GM23338 (cell line): ENCODE data around the gene ABCC6. TPM values are rescaled to one million over a fixed set of nuclear protein-coding genes. Genes with fewer than 3 reads are reported as not detected.

ENCODE experiments used
- ATAC-seq: fragments of 200-7000 bp; cut with Tn5 transposase; 3 replicates; pipeline ENCODE4 v1.9.1; 2020
- DNase-seq: peaks from one replicate; pipeline ENCODE4 v3.0.0-alpha.2; 2015; ENCODE audit warnings: low spot score
- H2AFZ ChIP-seq: fragments of 200-600 bp; sonication (generic); 2 replicates; pipeline ENCODE4 v1.8.0; 2016; ENCODE audit warnings: antibody characterized with exemption, mild to moderate bottlenecking, moderate library complexity
- H3F3A ChIP-seq: fragments of 200-600 bp; sonication (generic); replicated peaks from 2 replicates; pipeline ENCODE4 v1.8.0; 2017; ENCODE audit warnings: antibody characterized with exemption, mixed run types, low read depth
- H3K27ac ChIP-seq: fragments of 200-600 bp; sonication (generic); 2 replicates; pipeline ENCODE4 v1.6.1; 2016; ENCODE audit warnings: low read depth
- H3K27me3 ChIP-seq: fragments of 200-600 bp; sonication (generic); 2 replicates; pipeline ENCODE4 v1.8.0; 2016; ENCODE audit warnings: mild to moderate bottlenecking, mixed run types, moderate library complexity; ENCODE audit not compliant: insufficient read depth
- H3K36me3 ChIP-seq: fragments of 200-600 bp; sonication (generic); 2 replicates; pipeline ENCODE4 v1.8.0; 2016; ENCODE audit warnings: mild to moderate bottlenecking; ENCODE audit not compliant: insufficient read depth
- H3K4me1 ChIP-seq: fragments of 200-600 bp; sonication (generic); 2 replicates; pipeline ENCODE4 v1.8.0; 2016; ENCODE audit warnings: mild to moderate bottlenecking, moderate library complexity; ENCODE audit not compliant: insufficient read depth
- H3K4me2 ChIP-seq: fragments of 200-600 bp; sonication (generic); 2 replicates; pipeline ENCODE4 v1.7.1; 2017; ENCODE audit warnings: mixed run types
- H3K4me3 ChIP-seq: fragments of 200-600 bp; sonication (generic); 2 replicates; pipeline ENCODE4 v1.6.1; 2016; ENCODE audit warnings: mixed run types
- H3K79me2 ChIP-seq: fragments of 200-600 bp; sonication (generic); replicated peaks from 2 replicates; pipeline ENCODE4 v1.8.0; 2017; ENCODE audit warnings: mild to moderate bottlenecking; ENCODE audit not compliant: insufficient read depth
- H3K9me2 ChIP-seq: fragments of 200-600 bp; sonication (generic); 2 replicates; pipeline ENCODE4 v1.8.0; 2017; ENCODE audit not compliant: insufficient read depth
- H4K20me1 ChIP-seq: fragments of 200-600 bp; sonication (generic); replicated peaks from 2 replicates; pipeline ENCODE4 v1.8.0; 2017; ENCODE audit warnings: mild to moderate bottlenecking; ENCODE audit not compliant: insufficient read depth
- H3K27ac Mint-ChIP-seq: 2 replicates; pipeline ENCODE4 v1.8.0; 2020; ENCODE audit warnings: inconsistent platforms, mild to moderate bottlenecking, moderate library complexity, mixed read lengths
- H3K27me3 Mint-ChIP-seq: 3 replicates; pipeline ENCODE4 v1.8.0; 2022; ENCODE audit warnings: low read depth, mild to moderate bottlenecking, moderate library complexity, mixed read lengths, inconsistent platforms; ENCODE audit not compliant: insufficient read depth, poor library complexity
- H3K36me3 Mint-ChIP-seq: 3 replicates; pipeline ENCODE4 v1.8.0; 2021; ENCODE audit warnings: low read depth, mild to moderate bottlenecking, inconsistent platforms, moderate library complexity, mixed read lengths
- H3K4me1 Mint-ChIP-seq: 3 replicates; pipeline ENCODE4 v1.8.0; 2020; ENCODE audit warnings: mild to moderate bottlenecking, inconsistent platforms, mixed read lengths
- H3K4me3 Mint-ChIP-seq: 3 replicates; pipeline ENCODE4 v1.8.0; 2021; ENCODE audit warnings: moderate library complexity, mild to moderate bottlenecking, inconsistent platforms, mixed read lengths
- H3K9me3 Mint-ChIP-seq: 3 replicates; pipeline ENCODE4 v1.8.0; 2020; ENCODE audit warnings: moderate library complexity, mild to moderate bottlenecking, inconsistent platforms, mixed read lengths
- CREB1 ChIP-seq: fragments of 250-450 bp; sonication (Bioruptor Pico); IDR thresholded peaks from 2 replicates; pipeline ENCODE4 v1.5.0; 2020; ENCODE audit warnings: low read depth, mild to moderate bottlenecking, moderate library complexity
- EZH2phosphoT487 ChIP-seq: fragments of 200-600 bp; sonication (generic); IDR thresholded peaks from one replicate; pipeline ENCODE4 v1.8.1; 2018; ENCODE audit warnings: antibody characterized with exemption; ENCODE audit not compliant: unreplicated experiment
- JUNB ChIP-seq: IDR thresholded peaks from one replicate; pipeline ENCODE4 v1.6.1; 2016; ENCODE audit warnings: antibody characterized with exemption; ENCODE audit not compliant: unreplicated experiment
- STAT1 ChIP-seq: IDR thresholded peaks from one replicate; pipeline ENCODE4 v1.6.1; 2016; ENCODE audit warnings: antibody characterized with exemption; ENCODE audit not compliant: unreplicated experiment
- ZNF331 ChIP-seq: fragments of 250-450 bp; sonication (Bioruptor Pico); IDR thresholded peaks from 2 replicates; pipeline ENCODE4 v1.5.0; 2020; ENCODE audit warnings: low read depth, mild to moderate bottlenecking, moderate library complexity
- polyA plus RNA-seq: library from polyadenylated mRNA; unstranded; fragments of >200 nt; fragmentation: Nextera tagmentation; extraction: Ambion mirVana; gene quantifications from 2 replicates; pipeline ENCODE4 v1.2.1, GENCODE V29; 2016
- total RNA-seq: library from RNA; depleted of rRNA; stranded (reverse); fragments of >200 nt; shearing (Covaris generic); gene quantifications from 2 replicates; pipeline ENCODE4 v1.2.3, GENCODE V29; 2014
- TF ChIP-seq, protein P1 (sequence below): fragments of 250-450 bp; sonication (Bioruptor Pico); IDR thresholded peaks from 2 replicates; pipeline ENCODE4 v1.5.0; 2020; ENCODE audit warnings: mild to moderate bottlenecking, moderate library complexity
- TF ChIP-seq, protein P2 (sequence below): IDR thresholded peaks from one replicate; pipeline ENCODE4 v1.6.1; 2018; ENCODE audit warnings: antibody characterized with exemption; ENCODE audit not compliant: unreplicated experiment
- TF ChIP-seq, protein P3 (sequence below): IDR thresholded peaks from 2 replicates; pipeline ENCODE4 v1.6.1; 2016; ENCODE audit warnings: antibody characterized with exemption

The ABCC6 gene
- total and polyA plus RNA-seq, 2 experiments from 2014 or later = 0.73 to 2.8 TPM

DNA sequence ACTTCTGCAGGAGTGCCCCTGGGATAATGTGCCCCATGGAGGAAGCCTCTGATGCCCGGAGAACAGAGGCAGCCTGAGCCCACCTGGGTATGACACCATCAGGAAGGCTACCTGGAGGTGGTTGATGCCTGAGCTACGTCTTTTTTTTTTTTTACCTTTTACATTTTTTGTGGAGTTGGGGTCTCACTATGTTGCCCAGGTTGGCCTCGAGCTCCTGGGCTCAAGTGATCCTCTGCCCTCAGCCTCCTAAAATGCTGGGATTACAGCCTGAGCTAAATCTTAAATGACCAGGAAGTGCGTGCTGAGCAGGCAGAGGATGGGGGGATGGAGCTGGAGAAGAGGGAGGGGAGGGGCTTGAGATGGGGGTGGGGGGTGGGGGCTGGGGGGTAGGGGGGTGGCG lies 32.7 kb downstream of the ABCC6 start (continued):
- TF ChIP-seq, protein P1, sequence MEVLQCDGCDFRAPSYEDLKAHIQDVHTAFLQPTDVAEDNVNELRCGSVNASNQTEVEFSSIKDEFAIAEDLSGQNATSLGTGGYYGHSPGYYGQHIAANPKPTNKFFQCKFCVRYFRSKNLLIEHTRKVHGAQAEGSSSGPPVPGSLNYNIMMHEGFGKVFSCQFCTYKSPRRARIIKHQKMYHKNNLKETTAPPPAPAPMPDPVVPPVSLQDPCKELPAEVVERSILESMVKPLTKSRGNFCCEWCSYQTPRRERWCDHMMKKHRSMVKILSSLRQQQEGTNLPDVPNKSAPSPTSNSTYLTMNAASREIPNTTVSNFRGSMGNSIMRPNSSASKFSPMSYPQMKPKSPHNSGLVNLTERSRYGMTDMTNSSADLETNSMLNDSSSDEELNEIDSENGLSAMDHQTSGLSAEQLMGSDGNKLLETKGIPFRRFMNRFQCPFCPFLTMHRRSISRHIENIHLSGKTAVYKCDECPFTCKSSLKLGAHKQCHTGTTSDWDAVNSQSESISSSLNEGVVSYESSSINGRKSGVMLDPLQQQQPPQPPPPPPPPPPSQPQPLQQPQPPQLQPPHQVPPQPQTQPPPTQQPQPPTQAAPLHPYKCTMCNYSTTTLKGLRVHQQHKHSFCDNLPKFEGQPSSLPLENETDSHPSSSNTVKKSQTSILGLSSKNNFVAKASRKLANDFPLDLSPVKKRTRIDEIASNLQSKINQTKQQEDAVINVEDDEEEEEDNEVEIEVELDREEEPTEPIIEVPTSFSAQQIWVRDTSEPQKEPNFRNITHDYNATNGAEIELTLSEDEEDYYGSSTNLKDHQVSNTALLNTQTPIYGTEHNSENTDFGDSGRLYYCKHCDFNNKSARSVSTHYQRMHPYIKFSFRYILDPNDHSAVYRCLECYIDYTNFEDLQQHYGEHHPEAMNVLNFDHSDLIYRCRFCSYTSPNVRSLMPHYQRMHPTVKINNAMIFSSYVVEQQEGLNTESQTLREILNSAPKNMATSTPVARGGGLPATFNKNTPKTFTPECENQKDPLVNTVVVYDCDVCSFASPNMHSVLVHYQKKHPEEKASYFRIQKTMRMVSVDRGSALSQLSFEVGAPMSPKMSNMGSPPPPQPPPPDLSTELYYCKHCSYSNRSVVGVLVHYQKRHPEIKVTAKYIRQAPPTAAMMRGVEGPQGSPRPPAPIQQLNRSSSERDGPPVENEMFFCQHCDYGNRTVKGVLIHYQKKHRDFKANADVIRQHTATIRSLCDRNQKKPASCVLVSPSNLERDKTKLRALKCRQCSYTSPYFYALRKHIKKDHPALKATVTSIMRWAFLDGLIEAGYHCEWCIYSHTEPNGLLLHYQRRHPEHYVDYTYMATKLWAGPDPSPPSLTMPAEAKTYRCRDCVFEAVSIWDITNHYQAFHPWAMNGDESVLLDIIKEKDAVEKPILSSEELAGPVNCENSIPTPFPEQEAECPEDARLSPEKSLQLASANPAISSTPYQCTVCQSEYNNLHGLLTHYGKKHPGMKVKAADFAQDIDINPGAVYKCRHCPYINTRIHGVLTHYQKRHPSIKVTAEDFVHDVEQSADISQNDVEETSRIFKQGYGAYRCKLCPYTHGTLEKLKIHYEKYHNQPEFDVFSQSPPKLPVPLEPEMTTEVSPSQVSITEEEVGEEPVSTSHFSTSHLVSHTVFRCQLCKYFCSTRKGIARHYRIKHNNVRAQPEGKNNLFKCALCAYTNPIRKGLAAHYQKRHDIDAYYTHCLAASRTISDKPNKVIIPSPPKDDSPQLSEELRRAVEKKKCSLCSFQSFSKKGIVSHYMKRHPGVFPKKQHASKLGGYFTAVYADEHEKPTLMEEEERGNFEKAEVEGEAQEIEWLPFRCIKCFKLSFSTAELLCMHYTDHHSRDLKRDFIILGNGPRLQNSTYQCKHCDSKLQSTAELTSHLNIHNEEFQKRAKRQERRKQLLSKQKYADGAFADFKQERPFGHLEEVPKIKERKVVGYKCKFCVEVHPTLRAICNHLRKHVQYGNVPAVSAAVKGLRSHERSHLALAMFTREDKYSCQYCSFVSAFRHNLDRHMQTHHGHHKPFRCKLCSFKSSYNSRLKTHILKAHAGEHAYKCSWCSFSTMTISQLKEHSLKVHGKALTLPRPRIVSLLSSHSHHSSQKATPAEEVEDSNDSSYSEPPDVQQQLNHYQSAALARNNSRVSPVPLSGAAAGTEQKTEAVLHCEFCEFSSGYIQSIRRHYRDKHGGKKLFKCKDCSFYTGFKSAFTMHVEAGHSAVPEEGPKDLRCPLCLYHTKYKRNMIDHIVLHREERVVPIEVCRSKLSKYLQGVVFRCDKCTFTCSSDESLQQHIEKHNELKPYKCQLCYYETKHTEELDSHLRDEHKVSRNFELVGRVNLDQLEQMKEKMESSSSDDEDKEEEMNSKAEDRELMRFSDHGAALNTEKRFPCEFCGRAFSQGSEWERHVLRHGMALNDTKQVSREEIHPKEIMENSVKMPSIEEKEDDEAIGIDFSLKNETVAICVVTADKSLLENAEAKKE (CRISPR knock-in tag) = no peak

DNA sequence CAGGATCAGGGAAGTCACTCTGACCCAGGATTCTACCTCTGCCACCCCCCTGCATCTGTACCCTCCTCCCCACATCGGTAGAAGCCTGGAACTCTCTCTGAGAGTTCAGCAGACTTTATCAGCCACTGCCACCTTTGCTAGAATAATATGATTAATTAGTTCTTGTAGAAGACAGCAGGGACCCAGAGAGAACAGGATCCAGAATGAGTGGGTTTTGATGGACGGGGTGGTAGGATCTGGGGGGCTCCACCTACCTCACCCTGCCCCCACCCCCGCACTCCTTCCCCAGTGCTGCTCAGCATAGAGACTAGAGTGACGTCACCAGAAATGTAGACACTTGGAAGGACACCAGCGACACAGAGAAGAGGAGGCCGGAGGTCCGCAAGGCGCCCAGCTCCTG lies 33.5 kb downstream of the ABCC6 start:
- Histone ChIP-seq H3K4me3 (no peak overlapping the region), H3K27ac (no peak overlapping the region), H3K36me3 (no peaks in the 10 kb centered on the region), H4K20me1 (no peaks in the 10 kb centered on the region), H3K4me2 (no peak overlapping the region), H3F3A (no peaks in the 10 kb centered on the region), H3K79me2 (no peaks in the 10 kb centered on the region), H3K9me2 (no peaks in the 10 kb centered on the region), H3K4me1 (no peaks in the 10 kb centered on the region), H3K27me3 (no peaks in the 10 kb centered on the region), H2AFZ (no peak overlapping the region)
- H3K27me3 Mint-ChIP-seq = peaks cover 10% of the 10 kb centered on the region
- H3K4me1 Mint-ChIP-seq = peaks cover 8% of the 10 kb centered on the region
- H3K4me3 Mint-ChIP-seq = no peak overlapping the region
- no peak for TF ChIP-seq EZH2phosphoT487
- no peak for TF ChIP-seq CREB1 (CRISPR knock-in tag)
- TF ChIP-seq, protein P2, sequence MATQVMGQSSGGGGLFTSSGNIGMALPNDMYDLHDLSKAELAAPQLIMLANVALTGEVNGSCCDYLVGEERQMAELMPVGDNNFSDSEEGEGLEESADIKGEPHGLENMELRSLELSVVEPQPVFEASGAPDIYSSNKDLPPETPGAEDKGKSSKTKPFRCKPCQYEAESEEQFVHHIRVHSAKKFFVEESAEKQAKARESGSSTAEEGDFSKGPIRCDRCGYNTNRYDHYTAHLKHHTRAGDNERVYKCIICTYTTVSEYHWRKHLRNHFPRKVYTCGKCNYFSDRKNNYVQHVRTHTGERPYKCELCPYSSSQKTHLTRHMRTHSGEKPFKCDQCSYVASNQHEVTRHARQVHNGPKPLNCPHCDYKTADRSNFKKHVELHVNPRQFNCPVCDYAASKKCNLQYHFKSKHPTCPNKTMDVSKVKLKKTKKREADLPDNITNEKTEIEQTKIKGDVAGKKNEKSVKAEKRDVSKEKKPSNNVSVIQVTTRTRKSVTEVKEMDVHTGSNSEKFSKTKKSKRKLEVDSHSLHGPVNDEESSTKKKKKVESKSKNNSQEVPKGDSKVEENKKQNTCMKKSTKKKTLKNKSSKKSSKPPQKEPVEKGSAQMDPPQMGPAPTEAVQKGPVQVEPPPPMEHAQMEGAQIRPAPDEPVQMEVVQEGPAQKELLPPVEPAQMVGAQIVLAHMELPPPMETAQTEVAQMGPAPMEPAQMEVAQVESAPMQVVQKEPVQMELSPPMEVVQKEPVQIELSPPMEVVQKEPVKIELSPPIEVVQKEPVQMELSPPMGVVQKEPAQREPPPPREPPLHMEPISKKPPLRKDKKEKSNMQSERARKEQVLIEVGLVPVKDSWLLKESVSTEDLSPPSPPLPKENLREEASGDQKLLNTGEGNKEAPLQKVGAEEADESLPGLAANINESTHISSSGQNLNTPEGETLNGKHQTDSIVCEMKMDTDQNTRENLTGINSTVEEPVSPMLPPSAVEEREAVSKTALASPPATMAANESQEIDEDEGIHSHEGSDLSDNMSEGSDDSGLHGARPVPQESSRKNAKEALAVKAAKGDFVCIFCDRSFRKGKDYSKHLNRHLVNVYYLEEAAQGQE = no peak
- TF ChIP-seq, protein P3, sequence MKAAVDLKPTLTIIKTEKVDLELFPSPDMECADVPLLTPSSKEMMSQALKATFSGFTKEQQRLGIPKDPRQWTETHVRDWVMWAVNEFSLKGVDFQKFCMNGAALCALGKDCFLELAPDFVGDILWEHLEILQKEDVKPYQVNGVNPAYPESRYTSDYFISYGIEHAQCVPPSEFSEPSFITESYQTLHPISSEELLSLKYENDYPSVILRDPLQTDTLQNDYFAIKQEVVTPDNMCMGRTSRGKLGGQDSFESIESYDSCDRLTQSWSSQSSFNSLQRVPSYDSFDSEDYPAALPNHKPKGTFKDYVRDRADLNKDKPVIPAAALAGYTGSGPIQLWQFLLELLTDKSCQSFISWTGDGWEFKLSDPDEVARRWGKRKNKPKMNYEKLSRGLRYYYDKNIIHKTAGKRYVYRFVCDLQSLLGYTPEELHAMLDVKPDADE = no peak
- no peak for TF ChIP-seq ZNF331
- TF ChIP-seq STAT1 = no peak
- TF ChIP-seq JUNB = no peak
- no peak overlapping the region for H3K27ac Mint-ChIP-seq
- no peaks in the 10 kb centered on the region for H3K36me3 Mint-ChIP-seq
- ATAC-seq = no peak
- H3K9me3 Mint-ChIP-seq = no peaks in the 10 kb centered on the region
- DNase-seq = no peak
